Spinal cord (tissue), 10 donors: ENCODE data around the gene PPP1R3E. TPM values are rescaled to one million over a fixed set of nuclear protein-coding genes. Genes with fewer than 3 reads are reported as not detected.

Experiments used
- DNase-seq, 6 donors: peaks; one replicate each; pipeline versions ENCODE4 v3.0.0 to v3.0.0-alpha.2; 2013 to 2015; ENCODE audit warnings: low spot score in 6 of 6, low read depth in 4 of 6
- H3K27ac ChIP-seq: one replicate; pipeline ENCODE4 v1.5.1; 2013; ENCODE audit warnings: low read depth, low read length, control low read depth
- H3K27me3 ChIP-seq: one replicate; pipeline ENCODE4 v1.6.1; 2013; ENCODE audit warnings: low read length; ENCODE audit not compliant: control insufficient read depth, insufficient read depth
- H3K36me3 ChIP-seq: one replicate; pipeline ENCODE4 v1.6.1; 2013; ENCODE audit warnings: low read length; ENCODE audit not compliant: control insufficient read depth, insufficient read depth
- H3K4me1 ChIP-seq: one replicate; pipeline ENCODE4 v1.6.1; 2013; ENCODE audit warnings: low read length; ENCODE audit not compliant: control insufficient read depth, insufficient read depth
- H3K4me3 ChIP-seq: one replicate; pipeline ENCODE4 v1.5.1; 2013; ENCODE audit warnings: low read depth, low read length, control low read depth
- H3K9me3 ChIP-seq: one replicate; pipeline ENCODE4 v1.6.1; 2013; ENCODE audit warnings: low read length; ENCODE audit not compliant: control insufficient read depth, insufficient read depth
- WGBS: methylation state at CpG from one replicate; pipeline ENCODE4 v1.1.5; 2013; ENCODE audit warnings: missing lambda C conversion rate; ENCODE audit not compliant: insufficient coverage; 5-methylcytosine and 5-hydroxymethylcytosine counted together
- long read RNA-seq, 4 donors: transcript quantifications; one replicate each; lab custom pipeline, GENCODE V29; 2026
- polyA plus RNA-seq, 2 donors: library from polyadenylated mRNA; unstranded; fragments of 120-200 nt; gene quantifications; one replicate each; pipeline ENCODE4 v1.2.1, GENCODE V29; 2013; ENCODE audit not compliant: insufficient read length in 2 of 2
- total RNA-seq, 2 donors: library from RNA; depleted of rRNA in 1 of 2; stranded (reverse); fragments of 120-200 nt in 1 of 2; fragments of >200 nt in 1 of 2; gene quantifications; one replicate each; pipeline versions ENCODE4 v1.2.3 to v1.2.4, GENCODE V29; 2013 to 2014
- donor health status: healthy.

The PPP1R3E gene
- total RNA-seq (10 to 100 TPM; 11.3 to 15.7 TPM), polyA plus RNA-seq (10 to 100 TPM; 30.7 to 37.2 TPM)
- long read RNA-seq, donor 1, partial matches to known transcripts, result 550 of 550 reads
- long read RNA-seq, donor 1, other reads (novel, unspliced or antisense), result 0 of 550 reads
- long read RNA-seq, donor 2, result 0 reads
- long read RNA-seq, donor 3, result 0 reads
- long read RNA-seq, donor 4, partial matches to known transcripts, result 132 of 133 reads
- long read RNA-seq, donor 4, other reads (novel, unspliced or antisense), result 0 of 133 reads

GRCh38 chr14:23302290-23303225 lies at the start of gene PPP1R3E:
PPP1R3E (minus strand) TSS chr14:23302859; CDS start chr14:23302576, 283 bp downstream.
- peak within 1 kb of the TSS; percentile 72 for H3K4me3 ChIP-seq
- no peaks in the 10 kb centered on the region for H3K9me3 ChIP-seq
- peaks cover 11% of the 10 kb centered on the region for H3K36me3 ChIP-seq
- peak in 3 of 6 donors; percentile 40 to 88 (median 83) for DNase-seq
- peaks cover 37% of the 10 kb centered on the region for H3K4me1 ChIP-seq
- WGBS, result 1% methylated on average over 77 of the region's 81 CpGs
- H3K27ac ChIP-seq, result peak within 1 kb of the TSS; percentile 98
- no peaks in the 10 kb centered on the region for H3K27me3 ChIP-seq

GRCh38 chr14:23351681-23352505 lies 49.2 kb upstream of the PPP1R3E start:
- 4% methylated on average over 60 of the region's 61 CpGs for WGBS
- no peaks in the 10 kb centered on the region for H3K9me3 ChIP-seq
- peak in 1 of 6 donors; percentile 78 for DNase-seq

GRCh38 chr14:23349156-23349845 lies 46.6 kb upstream of the PPP1R3E start:
- Histone ChIP-seq H3K4me1 (peaks cover 30% of the 10 kb centered on the region), H3K9me3 (no peaks in the 10 kb centered on the region), H3K36me3 (peaks cover 33% of the 10 kb centered on the region), H3K4me3 (no peak overlapping the region), H3K27me3 (no peaks in the 10 kb centered on the region), H3K27ac (no peak overlapping the region)
- no peak for DNase-seq
- 100% methylated on average over 4 of the region's 8 CpGs for WGBS

More at GRCh38 chr14:23351681-23352505, 49.2 kb upstream of the PPP1R3E start:
- peak overlapping the region; percentile 72 for H3K27ac ChIP-seq
- peak overlapping the region; percentile 67 for H3K4me3 ChIP-seq
- H3K36me3 ChIP-seq, result peaks cover 25% of the 10 kb centered on the region
- H3K27me3 ChIP-seq, result no peaks in the 10 kb centered on the region
- H3K4me1 ChIP-seq, result peaks cover 23% of the 10 kb centered on the region

DNA sequence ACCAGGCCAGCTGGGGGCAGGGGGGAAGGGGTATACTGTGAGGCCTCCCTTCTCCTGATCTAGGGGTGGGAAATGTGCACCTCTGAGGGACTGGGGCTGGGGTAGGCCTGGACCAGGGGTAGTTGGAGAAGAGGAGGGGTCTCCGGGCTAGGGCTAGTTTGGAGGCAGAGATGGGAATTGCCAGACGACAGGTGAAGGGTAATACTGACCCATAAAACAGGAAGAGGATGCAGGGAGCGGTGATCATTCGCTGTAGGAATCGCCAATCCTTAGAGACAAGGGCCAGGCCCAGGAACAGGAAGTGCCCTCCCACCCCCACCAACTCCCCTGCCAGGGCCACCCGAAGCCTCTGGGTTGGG lies 45.6 kb upstream of the PPP1R3E start:
- 94% methylated on average over 2 of the region's 6 CpGs for WGBS
- H3K27me3 ChIP-seq, result no peaks in the 10 kb centered on the region
- DNase-seq, result no peak

GRCh38 chr14:23347406-23348296 lies 45.0 kb upstream of the PPP1R3E start:
- WGBS, result 92% methylated on average over 6 of the region's 19 CpGs
- H3K27ac ChIP-seq, result no peak overlapping the region
- no peak for DNase-seq
- peaks cover 30% of the 10 kb centered on the region for H3K4me1 ChIP-seq
- H3K4me3 ChIP-seq, result no peak overlapping the region
- peaks cover 33% of the 10 kb centered on the region for H3K36me3 ChIP-seq
- no peaks in the 10 kb centered on the region for H3K27me3 ChIP-seq
- H3K9me3 ChIP-seq, result no peaks in the 10 kb centered on the region

More for the DNA sequence above, 45.6 kb upstream of the PPP1R3E start:
- Histone ChIP-seq H3K4me1 (peaks cover 30% of the 10 kb centered on the region), H3K9me3 (no peaks in the 10 kb centered on the region), H3K27ac (no peak overlapping the region), H3K36me3 (peaks cover 33% of the 10 kb centered on the region), H3K4me3 (no peak overlapping the region)

DNA sequence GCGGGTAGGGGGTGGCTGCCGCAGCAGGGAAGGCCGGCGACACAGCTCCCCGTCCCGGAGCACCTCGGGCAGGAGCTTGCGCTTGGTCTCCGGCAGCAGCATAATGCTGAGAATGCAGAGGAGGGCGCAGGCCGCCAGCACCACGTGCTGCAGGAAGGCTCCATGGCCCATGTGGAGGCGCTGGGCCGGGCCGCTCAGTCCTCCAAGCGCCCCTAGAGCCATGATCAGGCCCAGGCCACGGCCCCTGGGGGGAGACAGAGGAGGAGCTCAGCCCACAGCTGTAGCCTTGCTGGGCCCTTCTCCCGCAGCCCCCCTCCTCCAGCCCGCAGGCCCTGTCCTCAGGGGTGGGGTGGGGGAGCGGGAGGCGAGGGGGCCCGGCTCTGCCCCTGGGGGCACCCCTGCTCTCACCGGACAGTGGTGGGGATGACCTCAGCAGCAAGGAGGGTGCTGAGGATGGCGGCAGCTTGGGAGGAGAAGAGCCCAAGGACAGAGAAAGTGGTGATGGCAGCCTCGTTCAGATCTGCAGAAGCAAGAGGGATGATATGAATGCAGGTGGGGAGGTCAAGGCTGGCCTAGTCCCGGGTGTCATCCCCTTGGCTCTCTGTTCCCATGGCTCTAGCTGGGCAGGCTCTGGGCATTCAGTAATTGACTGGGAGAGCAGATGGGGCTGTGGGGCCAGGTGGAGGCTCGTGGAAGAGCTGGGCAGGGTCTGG lies 44.2 kb upstream of the PPP1R3E start:
- Histone ChIP-seq H3K27me3 (no peaks in the 10 kb centered on the region), H3K27ac (no peak overlapping the region), H3K36me3 (peaks cover 33% of the 10 kb centered on the region), H3K4me3 (no peak overlapping the region), H3K9me3 (no peaks in the 10 kb centered on the region), H3K4me1 (peaks cover 28% of the 10 kb centered on the region)
- WGBS, result 69% methylated on average over 23 of the region's 27 CpGs
- no peak for DNase-seq

- Histone ChIP-seq H3K9me3 (no peaks in the 10 kb centered on the region), H3K4me1 (peaks cover 21% of the 10 kb centered on the region), H3K27me3 (no peaks in the 10 kb centered on the region), H3K27ac (no peak overlapping the region), H3K4me3 (no peak overlapping the region), H3K36me3 (peaks cover 33% of the 10 kb centered on the region)
- 47% methylated on average over 11 of the region's 13 CpGs for WGBS
- DNase-seq, result no peak
These were observed 43.5 kb upstream of the PPP1R3E start for GRCh38 chr14:23345987-23346692.
